GM23338 (cell line): ENCODE measurements around the gene PTPRQ.

Source experiments
- CREB1 ChIP-seq: fragments of 250-450 bp; sonication (Bioruptor Pico); IDR thresholded peaks from 2 replicates; pipeline ENCODE4 v1.5.0; 2020; ENCODE audit warnings: low read depth, mild to moderate bottlenecking, moderate library complexity
- CTCF ChIP-seq, 2 experiments: fragments of 200-600 bp in 1 of 2; sonication (generic) in 1 of 2; conservative IDR thresholded peaks; 2 replicates each; pipeline versions ENCODE4 v1.5.1 to v1.6.1; 2016 to 2017; ENCODE audit warnings: antibody characterized with exemption in 2 of 2, low read depth in 2 of 2, mild to moderate bottlenecking in 2 of 2, moderate library complexity in 1 of 2
- EZH2 ChIP-seq: fragments of 200-600 bp; sonication (generic); IDR thresholded peaks from one replicate; pipeline ENCODE4 v1.8.0; 2017; ENCODE audit warnings: antibody characterized with exemption, mild to moderate bottlenecking, low read depth; ENCODE audit not compliant: unreplicated experiment
- TF ChIP-seq, protein P1 (sequence below): IDR thresholded peaks from one replicate; pipeline ENCODE4 v1.6.1; 2018; ENCODE audit warnings: antibody characterized with exemption; ENCODE audit not compliant: unreplicated experiment

GRCh38 chr12:80596509-80596908 is 152.5 kb downstream of the PTPRQ start:
- TF ChIP-seq CREB1 (CRISPR knock-in tag) (no peak), EZH2 (no peak), CTCF (conservative IDR thresholded peaks at IDR 0.05; ENCODE audit: low read depth in 2 of 2) (no peak)
- TF ChIP-seq, protein P1, sequence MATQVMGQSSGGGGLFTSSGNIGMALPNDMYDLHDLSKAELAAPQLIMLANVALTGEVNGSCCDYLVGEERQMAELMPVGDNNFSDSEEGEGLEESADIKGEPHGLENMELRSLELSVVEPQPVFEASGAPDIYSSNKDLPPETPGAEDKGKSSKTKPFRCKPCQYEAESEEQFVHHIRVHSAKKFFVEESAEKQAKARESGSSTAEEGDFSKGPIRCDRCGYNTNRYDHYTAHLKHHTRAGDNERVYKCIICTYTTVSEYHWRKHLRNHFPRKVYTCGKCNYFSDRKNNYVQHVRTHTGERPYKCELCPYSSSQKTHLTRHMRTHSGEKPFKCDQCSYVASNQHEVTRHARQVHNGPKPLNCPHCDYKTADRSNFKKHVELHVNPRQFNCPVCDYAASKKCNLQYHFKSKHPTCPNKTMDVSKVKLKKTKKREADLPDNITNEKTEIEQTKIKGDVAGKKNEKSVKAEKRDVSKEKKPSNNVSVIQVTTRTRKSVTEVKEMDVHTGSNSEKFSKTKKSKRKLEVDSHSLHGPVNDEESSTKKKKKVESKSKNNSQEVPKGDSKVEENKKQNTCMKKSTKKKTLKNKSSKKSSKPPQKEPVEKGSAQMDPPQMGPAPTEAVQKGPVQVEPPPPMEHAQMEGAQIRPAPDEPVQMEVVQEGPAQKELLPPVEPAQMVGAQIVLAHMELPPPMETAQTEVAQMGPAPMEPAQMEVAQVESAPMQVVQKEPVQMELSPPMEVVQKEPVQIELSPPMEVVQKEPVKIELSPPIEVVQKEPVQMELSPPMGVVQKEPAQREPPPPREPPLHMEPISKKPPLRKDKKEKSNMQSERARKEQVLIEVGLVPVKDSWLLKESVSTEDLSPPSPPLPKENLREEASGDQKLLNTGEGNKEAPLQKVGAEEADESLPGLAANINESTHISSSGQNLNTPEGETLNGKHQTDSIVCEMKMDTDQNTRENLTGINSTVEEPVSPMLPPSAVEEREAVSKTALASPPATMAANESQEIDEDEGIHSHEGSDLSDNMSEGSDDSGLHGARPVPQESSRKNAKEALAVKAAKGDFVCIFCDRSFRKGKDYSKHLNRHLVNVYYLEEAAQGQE, result no peak
